ENCODE measurements around the gene ERC2. TPM values are rescaled to one million over a fixed set of nuclear protein-coding genes. Genes with fewer than 3 reads are reported as not detected.

Gene ERC2
- total RNA-seq, 1 donor, result 0.36 TPM

- no peak for DNase-seq (ENCODE audit: insufficient read length, low spot score, missing footprints)
- H3K4me1 ChIP-seq (ENCODE audit: insufficient read depth, low read length), result no peaks in the 10 kb centered on the region
- H4K20me1 ChIP-seq (ENCODE audit: insufficient read depth, low read length), result no peaks in the 10 kb centered on the region
- H3K27ac ChIP-seq (ENCODE audit: low read depth, low read length), result no peak overlapping the region
- no peak overlapping the region for H3K4me3 ChIP-seq (ENCODE audit: insufficient read depth, low read length)
- no peak for TF ChIP-seq CTCF (IDR thresholded peaks at IDR 0.05; ENCODE audit: extremely low read depth, low read depth, low read length)
- no peaks in the 10 kb centered on the region for H3K27me3 ChIP-seq (ENCODE audit: insufficient read depth, low read length)
- H2AFZ ChIP-seq (ENCODE audit: low read length), result no peak overlapping the region
- no peaks in the 10 kb centered on the region for H3K9me3 ChIP-seq (ENCODE audit: low read depth, low read length)
- no peaks in the 10 kb centered on the region for H3K36me3 ChIP-seq (ENCODE audit: insufficient read depth, low read length)
- H3K79me2 ChIP-seq (ENCODE audit: insufficient read depth, low read length), result no peaks in the 10 kb centered on the region
- no peak overlapping the region for H3K4me2 ChIP-seq (ENCODE audit: insufficient read depth, low read length)
Measured at GRCh38 chr3:56356808-56357207, 111.5 kb downstream of the ERC2 start.

GRCh38 chr3:56355570-56356185 is 112.6 kb downstream of the ERC2 start:
- no peak for DNase-seq (ENCODE audit: insufficient read length, low spot score, missing footprints)
- no peaks in the 10 kb centered on the region for H3K4me1 ChIP-seq (ENCODE audit: insufficient read depth, low read length)
- no peak for TF ChIP-seq CTCF (IDR thresholded peaks at IDR 0.05; ENCODE audit: extremely low read depth, low read depth, low read length)

GRCh38 chr3:56351537-56351936 is 116.7 kb downstream of the ERC2 start:
- Histone ChIP-seq H2AFZ (ENCODE audit: low read length) (no peak overlapping the region), H3K9me3 (ENCODE audit: low read depth, low read length) (no peaks in the 10 kb centered on the region), H3K36me3 (ENCODE audit: insufficient read depth, low read length) (no peaks in the 10 kb centered on the region), H3K79me2 (ENCODE audit: insufficient read depth, low read length) (no peaks in the 10 kb centered on the region), H3K4me2 (ENCODE audit: insufficient read depth, low read length) (no peak overlapping the region), H3K4me3 (ENCODE audit: insufficient read depth, low read length) (no peak overlapping the region), H3K4me1 (ENCODE audit: insufficient read depth, low read length) (no peaks in the 10 kb centered on the region), H3K27me3 (ENCODE audit: insufficient read depth, low read length) (no peaks in the 10 kb centered on the region), H3K27ac (ENCODE audit: low read depth, low read length) (no peak overlapping the region), H4K20me1 (ENCODE audit: insufficient read depth, low read length) (no peaks in the 10 kb centered on the region)
- no peak for TF ChIP-seq CTCF (IDR thresholded peaks at IDR 0.05; ENCODE audit: extremely low read depth, low read depth, low read length)
- no peak for DNase-seq (ENCODE audit: insufficient read length, low spot score, missing footprints)

More at GRCh38 chr3:56355570-56356185, 112.6 kb downstream of the ERC2 start:
- H3K79me2 ChIP-seq (ENCODE audit: insufficient read depth, low read length), result no peaks in the 10 kb centered on the region
- no peak overlapping the region for H3K4me2 ChIP-seq (ENCODE audit: insufficient read depth, low read length)
- no peak overlapping the region for H3K4me3 ChIP-seq (ENCODE audit: insufficient read depth, low read length)
- H4K20me1 ChIP-seq (ENCODE audit: insufficient read depth, low read length), result no peaks in the 10 kb centered on the region
- no peak overlapping the region for H2AFZ ChIP-seq (ENCODE audit: low read length)
- H3K36me3 ChIP-seq (ENCODE audit: insufficient read depth, low read length), result no peaks in the 10 kb centered on the region
- H3K27me3 ChIP-seq (ENCODE audit: insufficient read depth, low read length), result no peaks in the 10 kb centered on the region
- no peak overlapping the region for H3K27ac ChIP-seq (ENCODE audit: low read depth, low read length)
- H3K9me3 ChIP-seq (ENCODE audit: low read depth, low read length), result no peaks in the 10 kb centered on the region

GRCh38 chr3:56347219-56347871 is 120.9 kb downstream of the ERC2 start:
- no peaks in the 10 kb centered on the region for H3K36me3 ChIP-seq (ENCODE audit: insufficient read depth, low read length)
- H2AFZ ChIP-seq (ENCODE audit: low read length), result no peak overlapping the region
- no peak for DNase-seq (ENCODE audit: insufficient read length, low spot score, missing footprints)
- H3K4me1 ChIP-seq (ENCODE audit: insufficient read depth, low read length), result no peaks in the 10 kb centered on the region
- no peaks in the 10 kb centered on the region for H3K27me3 ChIP-seq (ENCODE audit: insufficient read depth, low read length)
- H3K4me2 ChIP-seq (ENCODE audit: insufficient read depth, low read length), result no peak overlapping the region
- TF ChIP-seq CTCF (IDR thresholded peaks at IDR 0.05; ENCODE audit: extremely low read depth, low read depth, low read length), result peak; percentile 28
- no peak overlapping the region for H3K4me3 ChIP-seq (ENCODE audit: insufficient read depth, low read length)
- no peaks in the 10 kb centered on the region for H3K79me2 ChIP-seq (ENCODE audit: insufficient read depth, low read length)
- no peaks in the 10 kb centered on the region for H3K9me3 ChIP-seq (ENCODE audit: low read depth, low read length)
- no peaks in the 10 kb centered on the region for H4K20me1 ChIP-seq (ENCODE audit: insufficient read depth, low read length)
- H3K27ac ChIP-seq (ENCODE audit: low read depth, low read length), result no peak overlapping the region

Data from osteoblast (primary cell).